K562 treated with DMSO at 1 percent for 12 hours (cell line): ENCODE measurements around the gene LUC7L2. TPM values are rescaled to one million over a fixed set of nuclear protein-coding genes. Genes with fewer than 3 reads are reported as not detected.

Source experiments
- total RNA-seq: library from RNA; unstranded; fragments of 300-600 nt; gene quantifications from 2 replicates; pipeline ENCODE4 v1.2.3, GENCODE V29; 2022; ENCODE audit not compliant: insufficient read depth

LUC7L2 gene
- 59.5 and 126 TPM in 2 replicates for total RNA-seq

GRCh38 chr7:139359366-139360209 lies at the start of gene LUC7L2:
Gene LUC7L2, plus strand, starts transcription at chr7:139359894. Its CDS starts 368 bp downstream, at chr7:139360262.

GRCh38 chr7:139341058-139341775 lies 18.5 kb upstream of the LUC7L2 start, which contains the start of gene FMC1:
Gene FMC1, plus strand, starts transcription at chr7:139341337. Its CDS starts 48 bp downstream, at chr7:139341385.

Other genes starting within 250 kb of the LUC7L2 start
- 0.83 and 8.3 TPM in 2 replicates for gene UBN2, start 128.7 kb upstream of the LUC7L2 start, total RNA-seq
- gene FMC1, start 18.6 kb upstream of the LUC7L2 start, total RNA-seq, result 22.2 and 24.7 TPM in 2 replicates
- gene KLRG2, start 123.8 kb downstream of the LUC7L2 start, total RNA-seq, result not detected in 2 replicates
- gene CLEC2L, start 163.8 kb downstream of the LUC7L2 start, total RNA-seq, result 6.7 and 8.3 TPM in 2 replicates